Osteoblast (primary cell): Measurements from ENCODE around the gene ZNF791. TPM values are rescaled to one million over a fixed set of nuclear protein-coding genes. Genes with fewer than 3 reads are reported as not detected.

Experiments used
- DNase-seq: peaks from one replicate; pipeline ENCODE4 v3.0.0; 2011; ENCODE audit warnings: low spot score, mixed read lengths; ENCODE audit not compliant: insufficient read length; ENCODE audit errors: missing footprints
- H2AFZ ChIP-seq: 2 replicates; pipeline ENCODE4 v1.6.0; 2011; ENCODE audit warnings: mild to moderate bottlenecking, low read length
- H3K27ac ChIP-seq: 2 replicates; pipeline ENCODE4 v1.5.1; 2011; ENCODE audit warnings: mild to moderate bottlenecking, low read depth, low read length, moderate library complexity
- H3K27me3 ChIP-seq: 2 replicates; pipeline ENCODE4 v1.6.0; 2012; ENCODE audit warnings: mild to moderate bottlenecking, control low read depth, inconsistent platforms, low read length, moderate library complexity; ENCODE audit not compliant: insufficient read depth
- H3K36me3 ChIP-seq: 2 replicates; pipeline ENCODE4 v1.5.1; 2011; ENCODE audit warnings: mild to moderate bottlenecking, low read length, control low read depth, moderate library complexity; ENCODE audit not compliant: insufficient read depth
- H3K4me1 ChIP-seq: 2 replicates; pipeline ENCODE4 v1.5.1; 2011; ENCODE audit warnings: mild to moderate bottlenecking, low read length, control low read depth, moderate library complexity; ENCODE audit not compliant: insufficient read depth
- H3K4me2 ChIP-seq: 2 replicates; pipeline ENCODE4 v1.6.0; 2011; ENCODE audit warnings: mild to moderate bottlenecking, low read length; ENCODE audit not compliant: insufficient read depth
- H3K4me3 ChIP-seq: fragments of 200-600 bp; sonication (generic); 3 replicates; pipeline ENCODE4 v1.5.1; 2012; ENCODE audit warnings: mild to moderate bottlenecking, low read length, inconsistent platforms; ENCODE audit not compliant: insufficient read depth
- H3K79me2 ChIP-seq: 2 replicates; pipeline ENCODE4 v1.6.0; 2012; ENCODE audit warnings: mild to moderate bottlenecking, low read length, control low read depth, inconsistent platforms; ENCODE audit not compliant: insufficient read depth
- H3K9me3 ChIP-seq: 2 replicates; pipeline ENCODE4 v1.5.1; 2011; ENCODE audit warnings: low read depth, low read length, control low read depth
- H4K20me1 ChIP-seq: 2 replicates; pipeline ENCODE4 v1.6.0; 2012; ENCODE audit warnings: mild to moderate bottlenecking, low read length, control low read depth; ENCODE audit not compliant: insufficient read depth
- total RNA-seq: library from RNA; depleted of rRNA; stranded (reverse); fragments of >200 nt; gene quantifications from 2 replicates; pipeline ENCODE4 v1.2.3, GENCODE V29; 2012
- TF ChIP-seq, protein P1 (sequence below): IDR thresholded peaks from 2 replicates; pipeline ENCODE4 v1.5.1; 2011; ENCODE audit warnings: mild to moderate bottlenecking, low read depth, low read length, moderate library complexity; ENCODE audit errors: extremely low read depth

Gene ZNF791
- total RNA-seq, 1 donor, result 16.6 TPM

DNA sequence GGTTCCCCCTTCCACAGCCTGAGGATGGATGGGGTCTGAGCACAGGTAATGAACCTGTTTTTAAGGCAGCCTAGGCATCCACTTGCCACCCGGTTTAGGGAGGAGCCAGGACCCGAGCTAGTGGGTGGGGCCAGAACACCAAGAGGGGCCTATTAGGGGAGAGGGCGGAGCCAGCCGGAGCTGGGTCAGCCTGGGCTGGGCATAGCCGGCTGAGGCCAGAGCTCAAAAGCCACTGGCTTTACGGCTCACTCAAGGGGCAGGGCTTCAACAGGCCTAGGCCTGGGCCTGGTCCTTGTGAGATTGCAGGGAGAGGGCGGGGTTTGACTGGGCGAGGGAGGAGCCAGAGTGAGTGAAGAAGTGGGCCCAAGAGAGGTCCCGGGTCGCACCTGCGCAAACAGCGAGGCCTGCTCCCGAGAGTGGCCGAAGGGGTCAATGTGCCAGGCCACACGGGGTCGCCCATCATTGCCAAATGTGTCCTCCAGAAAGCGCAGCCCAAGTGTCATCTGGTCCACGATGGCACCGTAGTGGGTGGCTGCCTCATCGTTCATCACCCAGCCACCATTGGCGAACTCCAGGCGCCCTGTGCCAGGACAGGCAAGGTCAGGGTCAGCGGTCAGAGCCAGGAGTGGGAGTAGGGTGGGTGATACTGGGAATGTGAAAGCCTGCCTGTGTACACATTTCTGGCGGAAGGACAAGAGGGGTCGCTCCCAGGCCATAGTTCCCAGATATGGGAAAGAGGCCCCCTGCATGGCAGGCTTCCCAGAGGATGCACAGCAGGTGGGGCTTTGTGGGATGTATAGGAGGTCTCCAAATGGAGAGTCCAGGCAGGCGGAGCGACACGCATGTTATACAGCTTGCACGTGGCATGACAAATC lies 53.9 kb downstream of the ZNF791 start:
- Histone ChIP-seq H3K27ac (no peak overlapping the region), H3K9me3 (no peaks in the 10 kb centered on the region), H3K4me2 (no peak overlapping the region), H2AFZ (no peak overlapping the region), H3K4me3 (no peak overlapping the region), H3K79me2 (peaks cover 37% of the 10 kb centered on the region), H3K27me3 (no peaks in the 10 kb centered on the region), H4K20me1 (no peaks in the 10 kb centered on the region), H3K36me3 (peaks cover 23% of the 10 kb centered on the region), H3K4me1 (peaks cover 24% of the 10 kb centered on the region)
- DNase-seq, result peak; percentile 73
- TF ChIP-seq, protein P1, sequence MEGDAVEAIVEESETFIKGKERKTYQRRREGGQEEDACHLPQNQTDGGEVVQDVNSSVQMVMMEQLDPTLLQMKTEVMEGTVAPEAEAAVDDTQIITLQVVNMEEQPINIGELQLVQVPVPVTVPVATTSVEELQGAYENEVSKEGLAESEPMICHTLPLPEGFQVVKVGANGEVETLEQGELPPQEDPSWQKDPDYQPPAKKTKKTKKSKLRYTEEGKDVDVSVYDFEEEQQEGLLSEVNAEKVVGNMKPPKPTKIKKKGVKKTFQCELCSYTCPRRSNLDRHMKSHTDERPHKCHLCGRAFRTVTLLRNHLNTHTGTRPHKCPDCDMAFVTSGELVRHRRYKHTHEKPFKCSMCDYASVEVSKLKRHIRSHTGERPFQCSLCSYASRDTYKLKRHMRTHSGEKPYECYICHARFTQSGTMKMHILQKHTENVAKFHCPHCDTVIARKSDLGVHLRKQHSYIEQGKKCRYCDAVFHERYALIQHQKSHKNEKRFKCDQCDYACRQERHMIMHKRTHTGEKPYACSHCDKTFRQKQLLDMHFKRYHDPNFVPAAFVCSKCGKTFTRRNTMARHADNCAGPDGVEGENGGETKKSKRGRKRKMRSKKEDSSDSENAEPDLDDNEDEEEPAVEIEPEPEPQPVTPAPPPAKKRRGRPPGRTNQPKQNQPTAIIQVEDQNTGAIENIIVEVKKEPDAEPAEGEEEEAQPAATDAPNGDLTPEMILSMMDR, result no peak

DNA sequence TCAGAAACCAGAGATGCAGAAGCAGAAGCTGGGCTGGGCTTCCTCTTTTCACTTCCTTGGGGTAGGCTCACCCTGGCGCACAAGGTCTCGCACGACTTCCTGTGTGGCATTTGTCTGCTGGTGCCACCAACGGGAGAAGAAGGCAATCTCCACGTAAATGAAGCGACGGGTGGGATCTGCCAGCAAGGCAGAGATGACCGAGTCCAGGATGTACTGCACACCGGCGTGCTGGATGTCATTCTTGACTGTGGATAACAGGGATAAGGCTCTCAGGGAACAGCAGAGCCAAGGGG lies 54.5 kb downstream of the ZNF791 start:
- H3K27me3 ChIP-seq, result no peaks in the 10 kb centered on the region
- TF ChIP-seq, protein P1, result no peak
- H4K20me1 ChIP-seq, result no peaks in the 10 kb centered on the region
- H3K4me3 ChIP-seq, result no peak overlapping the region
- no peak overlapping the region for H3K27ac ChIP-seq
- DNase-seq, result no peak
- H3K4me1 ChIP-seq, result peaks cover 28% of the 10 kb centered on the region
- peaks cover 23% of the 10 kb centered on the region for H3K36me3 ChIP-seq
- H3K4me2 ChIP-seq, result no peak overlapping the region
- no peak overlapping the region for H2AFZ ChIP-seq
- H3K79me2 ChIP-seq, result peaks cover 41% of the 10 kb centered on the region
- no peaks in the 10 kb centered on the region for H3K9me3 ChIP-seq

DNA sequence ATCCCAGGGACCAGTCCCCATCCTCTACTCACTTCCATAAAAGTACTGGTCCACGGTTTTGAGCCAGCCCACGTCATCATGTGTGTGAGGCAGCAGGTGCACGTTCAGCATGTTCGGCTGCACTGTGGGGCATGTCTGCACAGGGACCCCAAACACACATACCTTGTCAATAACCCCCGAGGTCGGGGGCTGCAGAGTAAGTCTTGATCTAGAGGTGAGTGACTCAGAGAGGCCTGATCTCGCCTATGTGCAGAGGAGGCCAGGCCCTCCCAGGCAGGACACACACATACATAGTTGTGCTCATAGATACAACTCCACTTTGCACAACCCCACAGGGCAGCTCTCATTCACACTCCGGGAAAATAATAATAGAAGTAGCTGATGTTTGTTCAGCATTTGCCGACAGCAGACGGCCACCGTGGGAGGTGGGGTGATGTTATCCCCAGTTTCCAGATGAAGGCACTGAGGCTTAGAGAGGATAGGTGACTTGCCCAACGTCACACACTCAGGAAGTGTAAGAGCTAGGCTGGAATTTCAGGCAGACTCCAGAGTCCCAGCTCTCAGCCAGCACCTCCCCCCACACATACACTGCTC lies 55.0 kb downstream of the ZNF791 start:
- Histone ChIP-seq H3K9me3 (no peaks in the 10 kb centered on the region), H2AFZ (peak overlapping the region; percentile 81), H3K27ac (no peak overlapping the region), H4K20me1 (no peaks in the 10 kb centered on the region), H3K4me3 (peak overlapping the region; percentile 88), H3K79me2 (peaks cover 47% of the 10 kb centered on the region), H3K27me3 (no peaks in the 10 kb centered on the region), H3K4me1 (peaks cover 33% of the 10 kb centered on the region), H3K36me3 (peaks cover 23% of the 10 kb centered on the region), H3K4me2 (peak overlapping the region; percentile 100)
- TF ChIP-seq, protein P1, result no peak
- DNase-seq, result peak; percentile 86
